GM19328 (cell line): ENCODE data around the gene EPS15.

Source experiments
- ATAC-seq: cut with Tn5 transposase; IDR thresholded peaks from one replicate; pipeline ENCODE4 v1.9.1; 2021; ENCODE audit warnings: mild to moderate bottlenecking, moderate library complexity; ENCODE audit not compliant: unreplicated experiment

EPS15 gene

GRCh38 chr1:51515982-51516648 is 3.0 kb downstream of the EPS15 start:
- no peak for ATAC-seq

- ATAC-seq: no peak
These were observed 3.6 kb downstream of the EPS15 start for GRCh38 chr1:51515312-51515960.

- ATAC-seq: no peak
These were observed 4.3 kb downstream of the EPS15 start for GRCh38 chr1:51514733-51515132.

GRCh38 chr1:51512606-51513005 is 6.5 kb downstream of the EPS15 start:
- ATAC-seq: no peak

- no peak for ATAC-seq
These were observed 6.9 kb downstream of the EPS15 start for GRCh38 chr1:51512120-51512519.

GRCh38 chr1:51509773-51510172 is 9.3 kb downstream of the EPS15 start:
- no peak for ATAC-seq

GRCh38 chr1:51506537-51506936 is 12.5 kb downstream of the EPS15 start:
- ATAC-seq: no peak

- ATAC-seq: no peak
These were observed 14.1 kb downstream of the EPS15 start for GRCh38 chr1:51504806-51505525.

GRCh38 chr1:51501218-51501630 is 17.8 kb downstream of the EPS15 start:
- peak; percentile 75 for ATAC-seq

GRCh38 chr1:51499694-51500093 is 19.4 kb downstream of the EPS15 start:
- ATAC-seq: no peak

GRCh38 chr1:51498924-51499323 is 20.1 kb downstream of the EPS15 start:
- ATAC-seq: no peak

- ATAC-seq: no peak
These were observed 21.7 kb downstream of the EPS15 start for GRCh38 chr1:51497340-51497739.

- no peak for ATAC-seq
These were observed 24.8 kb downstream of the EPS15 start for GRCh38 chr1:51494138-51494830.

GRCh38 chr1:51491166-51491981 is 27.7 kb downstream of the EPS15 start:
- no peak for ATAC-seq

- ATAC-seq: no peak
These were observed 29.6 kb downstream of the EPS15 start for GRCh38 chr1:51489472-51489871.

- ATAC-seq: no peak
These were observed 30.6 kb downstream of the EPS15 start for GRCh38 chr1:51488372-51489050.

- no peak for ATAC-seq
These were observed 31.4 kb downstream of the EPS15 start for GRCh38 chr1:51487628-51488027.

GRCh38 chr1:51484591-51484990 is 34.5 kb downstream of the EPS15 start:
- ATAC-seq: no peak

GRCh38 chr1:51482881-51483280 is 36.2 kb downstream of the EPS15 start:
- ATAC-seq: no peak
